Sigmoid colon (tissue), 3 donors: ENCODE results near the gene SLC36A4.

Experiments used
- CTCF ChIP-seq, 4 experiments: fragments of 450-650 bp in 3 of 4; fragments of 200-600 bp in 1 of 4; IDR thresholded peaks; one replicate each; pipeline ENCODE4 v1.5.1; 2016 to 2019; ENCODE audit warnings: antibody characterized with exemption in 4 of 4, mild to moderate bottlenecking in 3 of 4, moderate library complexity in 2 of 4
- POLR2A ChIP-seq, 2 donors: fragments of 450-650 bp; IDR thresholded peaks; one replicate each; pipeline ENCODE4 v1.6.1; 2016; ENCODE audit warnings: antibody characterized with exemption in 2 of 2, mild to moderate bottlenecking in 2 of 2, moderate library complexity in 2 of 2

GRCh38 chr11:93159721-93160120 is 38.1 kb downstream of the SLC36A4 start:
- TF ChIP-seq CTCF (IDR thresholded peaks at IDR 0.05), result no peak
- TF ChIP-seq POLR2A (IDR thresholded peaks at IDR 0.05), result no peak
